Testis (tissue), 2 donors: Measurements from ENCODE around the gene PLXNB3.

ENCODE experiments used
- CTCF ChIP-seq, 3 experiments: fragments of 450-650 bp in 2 of 3; fragments of 200-600 bp in 1 of 3; sonication (generic) in 1 of 3; IDR thresholded peaks; one replicate each; pipeline ENCODE4 v1.5.1; 2016 to 2019; ENCODE audit warnings: antibody characterized with exemption in 3 of 3, mild to moderate bottlenecking in 2 of 3, moderate library complexity in 1 of 3
- POLR2A ChIP-seq: fragments of 450-650 bp; IDR thresholded peaks from one replicate; pipeline ENCODE4 v1.6.1; 2017; ENCODE audit warnings: antibody characterized with exemption, mild to moderate bottlenecking, moderate library complexity

- TF ChIP-seq POLR2A (no peak), CTCF (IDR thresholded peaks at IDR 0.05) (no peak)
These were observed 38.5 kb downstream of the PLXNB3 start for GRCh38 chrX:153802513-153803045.
